Fibroblast of lung (primary cell): ENCODE data around the gene ST6GAL2. TPM values are rescaled to one million over a fixed set of nuclear protein-coding genes. Genes with fewer than 3 reads are reported as not detected.

Source experiments
- DNase-seq, 2 donors: peaks; one replicate each; pipeline versions ENCODE4 v3.0.0 to v3.0.0-alpha.2; 2010; ENCODE audit warnings: low read depth in 2 of 2
- H2AFZ ChIP-seq: 2 replicates; pipeline ENCODE4 v1.5.1; 2012; ENCODE audit warnings: low read length, control low read depth, inconsistent platforms
- H3K27ac ChIP-seq: 2 replicates; pipeline ENCODE4 v1.5.1; 2011; ENCODE audit warnings: low read length, control low read depth; ENCODE audit not compliant: insufficient read depth
- H3K27me3 ChIP-seq: 2 replicates; pipeline ENCODE4 v1.5.1; 2011; ENCODE audit warnings: mild to moderate bottlenecking, low read length; ENCODE audit not compliant: control insufficient read depth, insufficient read depth
- H3K36me3 ChIP-seq: 2 replicates; pipeline ENCODE4 v1.5.1; 2011; ENCODE audit warnings: low read length; ENCODE audit not compliant: control insufficient read depth, insufficient read depth
- H3K4me1 ChIP-seq: 2 replicates; pipeline ENCODE4 v1.5.1; 2011; ENCODE audit warnings: low read length; ENCODE audit not compliant: control insufficient read depth, insufficient read depth; ENCODE audit errors: extremely low read depth
- H3K4me2 ChIP-seq: 2 replicates; pipeline ENCODE4 v1.5.1; 2011; ENCODE audit warnings: low read length, control low read depth; ENCODE audit not compliant: insufficient read depth; ENCODE audit errors: extremely low read depth
- H3K4me3 ChIP-seq, 4 experiments: fragments of 200-600 bp in 1 of 4; sonication (generic) in 1 of 4; replicated peaks in 1 of 4; 2 replicates each; pipeline ENCODE4 v1.5.1; 2011 to 2016; ENCODE audit warnings: low read length in 4 of 4, low read depth in 3 of 4, mild to moderate bottlenecking in 3 of 4, control low read depth in 2 of 4, inconsistent platforms in 1 of 4, mixed read lengths in 1 of 4; ENCODE audit not compliant: insufficient read depth in 1 of 4; ENCODE audit errors: control extremely low read depth in 1 of 4
- H3K79me2 ChIP-seq: 2 replicates; pipeline ENCODE4 v1.5.1; 2012; ENCODE audit warnings: mild to moderate bottlenecking, low read length, inconsistent platforms; ENCODE audit not compliant: control insufficient read depth, insufficient read depth
- H3K9ac ChIP-seq: 2 replicates; pipeline ENCODE4 v1.5.1; 2011; ENCODE audit warnings: mild to moderate bottlenecking, low read length, control low read depth; ENCODE audit not compliant: insufficient read depth
- H3K9me3 ChIP-seq: 2 replicates; pipeline ENCODE4 v1.5.1; 2012; ENCODE audit warnings: low read depth, low read length; ENCODE audit not compliant: control insufficient read depth, insufficient read depth
- H4K20me1 ChIP-seq: 2 replicates; pipeline ENCODE4 v1.5.1; 2011; ENCODE audit warnings: low read length; ENCODE audit not compliant: control insufficient read depth, insufficient read depth; ENCODE audit errors: extremely low read depth
- EZH2 ChIP-seq: IDR thresholded peaks from 2 replicates; pipeline ENCODE4 v1.5.1; 2012; ENCODE audit warnings: low read length, control low read depth, mild to moderate bottlenecking; ENCODE audit errors: missing control alignments
- polyA plus RNA-seq, 2 donors: library from polyadenylated mRNA; depleted of rRNA in 1 of 2; stranded (reverse) in 1 of 2; unstranded in 1 of 2; fragments of >200 nt; gene quantifications; 2 replicates each; pipeline ENCODE4 v1.2.1, GENCODE V29; 2011 to 2012; ENCODE audit warnings: missing spikeins in 1 of 2
- total RNA-seq: library from RNA; depleted of rRNA; stranded (reverse); fragments of >200 nt; gene quantifications from 2 replicates; pipeline ENCODE4 v1.2.1, GENCODE V29; 2014
- TF ChIP-seq, protein P1 (sequence below), 2 donors: IDR thresholded peaks in 1 of 2; conservative IDR thresholded peaks in 1 of 2; 1 replicate in 1 of 2; 2 replicates in 1 of 2; pipeline ENCODE4 v1.5.1; 2011 to 2012; ENCODE audit warnings: low read length in 2 of 2, control low read depth in 1 of 2, inconsistent platforms in 1 of 2, low read depth in 1 of 2, mild to moderate bottlenecking in 1 of 2

ST6GAL2 gene
- total and polyA plus RNA-seq, 2 donors (not counting 1 experiment from before 2014, with no cell fraction given) = not detected

DNA sequence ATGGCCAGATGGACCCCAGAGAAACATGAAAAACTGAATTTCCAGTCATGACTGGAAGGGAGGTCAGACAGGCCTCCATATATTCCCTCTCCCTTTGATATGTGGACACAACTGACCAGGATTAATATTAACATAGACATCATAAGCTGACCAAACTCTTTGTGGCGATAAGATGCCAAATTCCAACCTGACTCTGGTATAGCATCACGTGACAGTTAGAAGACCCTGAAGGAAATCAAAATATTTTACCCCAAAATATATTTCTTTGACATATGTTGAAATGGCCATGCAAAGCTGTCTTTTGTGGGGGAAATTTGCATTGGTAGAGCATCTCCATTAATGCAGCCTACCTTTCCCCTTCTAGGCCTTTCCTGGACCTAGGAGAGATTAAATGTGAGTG, 36.7 kb downstream of the ST6GAL2 start:
- Histone ChIP-seq H3K27me3 (no peaks in the 10 kb centered on the region), H3K4me2 (no peak overlapping the region), H3K36me3 (no peaks in the 10 kb centered on the region), H3K79me2 (no peaks in the 10 kb centered on the region), H3K4me3 (no peak overlapping the region), H2AFZ (no peak overlapping the region), H3K4me1 (no peaks in the 10 kb centered on the region), H3K9ac (no peak overlapping the region), H3K9me3 (no peaks in the 10 kb centered on the region), H4K20me1 (no peaks in the 10 kb centered on the region), H3K27ac (no peak overlapping the region)
- TF ChIP-seq EZH2 = no peak
- TF ChIP-seq, protein P1, sequence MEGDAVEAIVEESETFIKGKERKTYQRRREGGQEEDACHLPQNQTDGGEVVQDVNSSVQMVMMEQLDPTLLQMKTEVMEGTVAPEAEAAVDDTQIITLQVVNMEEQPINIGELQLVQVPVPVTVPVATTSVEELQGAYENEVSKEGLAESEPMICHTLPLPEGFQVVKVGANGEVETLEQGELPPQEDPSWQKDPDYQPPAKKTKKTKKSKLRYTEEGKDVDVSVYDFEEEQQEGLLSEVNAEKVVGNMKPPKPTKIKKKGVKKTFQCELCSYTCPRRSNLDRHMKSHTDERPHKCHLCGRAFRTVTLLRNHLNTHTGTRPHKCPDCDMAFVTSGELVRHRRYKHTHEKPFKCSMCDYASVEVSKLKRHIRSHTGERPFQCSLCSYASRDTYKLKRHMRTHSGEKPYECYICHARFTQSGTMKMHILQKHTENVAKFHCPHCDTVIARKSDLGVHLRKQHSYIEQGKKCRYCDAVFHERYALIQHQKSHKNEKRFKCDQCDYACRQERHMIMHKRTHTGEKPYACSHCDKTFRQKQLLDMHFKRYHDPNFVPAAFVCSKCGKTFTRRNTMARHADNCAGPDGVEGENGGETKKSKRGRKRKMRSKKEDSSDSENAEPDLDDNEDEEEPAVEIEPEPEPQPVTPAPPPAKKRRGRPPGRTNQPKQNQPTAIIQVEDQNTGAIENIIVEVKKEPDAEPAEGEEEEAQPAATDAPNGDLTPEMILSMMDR (conservative IDR thresholded peaks at IDR 0.05 in 1 of 2, IDR thresholded peaks at IDR 0.05 in 1 of 2; ENCODE audit: low read depth in 1 of 2, low read length in 2 of 2) = no peak
- no peak for DNase-seq

DNA sequence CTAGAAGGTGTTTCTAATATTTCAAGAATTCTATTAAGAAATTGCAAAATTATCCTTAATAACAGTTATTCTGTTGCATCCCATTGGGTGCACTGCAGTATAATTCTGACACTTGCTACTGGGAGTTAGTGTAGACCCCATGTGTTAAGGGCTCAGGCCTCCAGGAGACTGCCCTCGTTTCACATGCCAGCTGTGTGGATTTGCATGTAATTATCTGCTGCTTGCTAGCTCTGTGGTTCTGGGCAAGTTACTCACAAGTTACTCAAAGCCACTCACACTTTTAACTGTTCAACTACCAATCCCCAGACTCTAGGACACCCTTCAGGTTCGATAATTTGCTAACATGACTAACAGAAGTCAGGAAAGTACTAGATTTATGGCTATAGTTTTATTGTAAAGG, 38.6 kb downstream of the ST6GAL2 start:
- no peaks in the 10 kb centered on the region for H3K4me1 ChIP-seq
- H3K9me3 ChIP-seq = no peaks in the 10 kb centered on the region
- no peak overlapping the region for H3K4me2 ChIP-seq
- no peak overlapping the region for H3K27ac ChIP-seq
- no peak overlapping the region for H3K4me3 ChIP-seq
- no peaks in the 10 kb centered on the region for H3K79me2 ChIP-seq
- peak in 1 of 2 donors; percentile 8 for DNase-seq
- H3K9ac ChIP-seq = no peak overlapping the region
- H3K27me3 ChIP-seq = no peaks in the 10 kb centered on the region
- H2AFZ ChIP-seq = no peak overlapping the region
- no peaks in the 10 kb centered on the region for H3K36me3 ChIP-seq
- TF ChIP-seq, protein P1 (conservative IDR thresholded peaks at IDR 0.05 in 1 of 2, IDR thresholded peaks at IDR 0.05 in 1 of 2; ENCODE audit: low read depth in 1 of 2, low read length in 2 of 2) = no peak
- no peak for TF ChIP-seq EZH2
- no peaks in the 10 kb centered on the region for H4K20me1 ChIP-seq

DNA sequence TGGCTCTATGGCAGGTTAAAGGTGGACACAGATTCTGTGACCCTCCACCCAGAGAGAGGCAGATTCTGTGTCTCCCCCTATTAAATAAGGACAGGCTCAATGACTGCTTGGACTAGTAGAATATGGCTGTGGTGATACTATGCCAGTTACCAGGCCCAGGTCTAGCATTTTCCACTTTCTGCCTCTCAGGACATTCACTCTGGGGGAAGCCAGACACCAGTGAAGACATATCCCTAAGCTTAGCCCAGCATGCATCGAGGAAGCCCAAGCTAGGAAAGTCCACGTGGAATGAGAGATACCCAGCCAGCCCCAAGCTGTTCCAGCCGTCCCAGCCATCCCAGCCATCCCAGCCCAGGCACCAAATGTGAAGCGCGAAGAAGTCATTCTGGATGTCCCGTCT, 40.3 kb downstream of the ST6GAL2 start:
- H3K9ac ChIP-seq = no peak overlapping the region

More for the DNA sequence above, 40.3 kb downstream of the ST6GAL2 start:
- Histone ChIP-seq H3K4me3 (no peak overlapping the region), H3K27me3 (no peaks in the 10 kb centered on the region), H3K36me3 (no peaks in the 10 kb centered on the region), H3K9me3 (no peaks in the 10 kb centered on the region), H3K79me2 (no peaks in the 10 kb centered on the region), H3K4me2 (no peak overlapping the region), H3K27ac (no peak overlapping the region), H2AFZ (no peak overlapping the region), H3K4me1 (no peaks in the 10 kb centered on the region), H4K20me1 (no peaks in the 10 kb centered on the region)
- no peak for DNase-seq
- no peak for TF ChIP-seq EZH2
- TF ChIP-seq, protein P1 (conservative IDR thresholded peaks at IDR 0.05 in 1 of 2, IDR thresholded peaks at IDR 0.05 in 1 of 2; ENCODE audit: low read depth in 1 of 2, low read length in 2 of 2) = no peak
